SJSA1 (cell line): Measurements from ENCODE around the gene TCEAL8. TPM values are rescaled to one million over a fixed set of nuclear protein-coding genes. Genes with fewer than 3 reads are reported as not detected.

ENCODE experiments used
- DNase-seq, 2 experiments: peaks; one replicate each; pipeline ENCODE4 v3.0.0-alpha.2; 2015 to 2020; ENCODE audit warnings: low spot score in 2 of 2, low read depth in 1 of 2
- H3K27ac ChIP-seq: fragments of 250-450 bp; sonication (Bioruptor Pico); 2 replicates; pipeline ENCODE4 v1.5.1; 2020; ENCODE audit warnings: mild to moderate bottlenecking, moderate library complexity
- H3K27me3 ChIP-seq: fragments of 250-450 bp; sonication (Bioruptor Pico); replicated peaks from 2 replicates; pipeline ENCODE4 v1.5.1; 2020; ENCODE audit warnings: mild to moderate bottlenecking, moderate library complexity
- H3K36me3 ChIP-seq: fragments of 250-450 bp; sonication (Bioruptor Pico); 2 replicates; pipeline ENCODE4 v1.5.1; 2020; ENCODE audit warnings: mild to moderate bottlenecking
- H3K4me1 ChIP-seq: fragments of 250-450 bp; sonication (Bioruptor Pico); replicated peaks from 2 replicates; pipeline ENCODE4 v1.6.1; 2021; ENCODE audit warnings: mild to moderate bottlenecking
- H3K4me3 ChIP-seq: fragments of 250-450 bp; sonication (Bioruptor Pico); 2 replicates; pipeline ENCODE4 v1.5.1; 2020; ENCODE audit warnings: mild to moderate bottlenecking
- H3K9me3 ChIP-seq: fragments of 250-450 bp; sonication (Bioruptor Pico); replicated peaks from 2 replicates; pipeline ENCODE4 v1.5.1; 2020; ENCODE audit warnings: mild to moderate bottlenecking
- total RNA-seq: library from RNA; depleted of rRNA; stranded (reverse); fragments of >200 nt; shearing (Covaris generic); gene quantifications from 2 replicates; pipeline ENCODE4 v1.2.3, GENCODE V29; 2014; rRNA removed

The TCEAL8 gene, protein sequence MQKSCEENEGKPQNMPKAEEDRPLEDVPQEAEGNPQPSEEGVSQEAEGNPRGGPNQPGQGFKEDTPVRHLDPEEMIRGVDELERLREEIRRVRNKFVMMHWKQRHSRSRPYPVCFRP
- total RNA-seq = 76.1 and 96.0 TPM in 2 replicates

- Histone ChIP-seq H3K4me1 (peaks cover 3% of the 10 kb centered on the region; the same call in 1 of the 2 replicates), H3K4me3 (peak within 1 kb of the TSS; percentile 52), H3K27me3 (no peaks in the 10 kb centered on the region), H3K9me3 (no peaks in the 10 kb centered on the region), H3K36me3 (peaks cover 10% of the 10 kb centered on the region), H3K27ac (peak within 1 kb of the TSS; percentile 22; the same call in 1 of the 2 replicates)
- DNase-seq = peak; percentile 38 to 60
Observed at GRCh38 chrX:103254921-103255493, at the start of gene TCEAL8. TCEAL8 (minus strand) TSS chrX:103255155; CDS start chrX:103253979, 1,176 bp downstream.

DNA sequence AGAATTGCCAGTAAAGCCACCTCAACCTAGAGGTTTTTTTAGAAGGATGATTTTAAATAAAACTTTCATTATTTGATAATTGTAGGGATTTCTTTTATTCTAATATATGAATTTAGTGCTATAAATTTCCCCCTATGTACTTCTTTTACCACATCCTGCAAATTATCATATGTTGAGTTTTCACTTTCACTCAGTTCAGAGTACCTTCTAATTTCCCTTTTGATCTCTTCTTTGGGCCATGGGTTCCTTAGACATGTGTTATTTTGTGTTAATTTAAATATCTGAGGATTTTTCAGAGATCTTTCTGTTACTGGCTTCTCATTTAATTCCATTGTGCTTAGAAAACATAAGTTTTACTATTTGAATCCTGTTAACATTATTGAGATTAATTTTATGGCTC lies 49.8 kb upstream of the TCEAL8 start:
- H3K27ac ChIP-seq = no peak overlapping the region
- DNase-seq = no peak
- H3K36me3 ChIP-seq = no peaks in the 10 kb centered on the region
- H3K4me1 ChIP-seq = no peaks in the 10 kb centered on the region
- no peaks in the 10 kb centered on the region for H3K9me3 ChIP-seq
- no peaks in the 10 kb centered on the region for H3K27me3 ChIP-seq
- no peak overlapping the region for H3K4me3 ChIP-seq

GRCh38 chrX:103293118-103293517 lies 38.2 kb upstream of the TCEAL8 start:
- Histone ChIP-seq H3K27me3 (no peaks in the 10 kb centered on the region), H3K4me1 (no peaks in the 10 kb centered on the region), H3K36me3 (no peaks in the 10 kb centered on the region), H3K27ac (no peak overlapping the region), H3K4me3 (no peak overlapping the region), H3K9me3 (no peaks in the 10 kb centered on the region)
- no peak for DNase-seq

- H3K4me1 ChIP-seq = no peaks in the 10 kb centered on the region
- DNase-seq = no peak
- H3K4me3 ChIP-seq = no peak overlapping the region
- H3K36me3 ChIP-seq = no peaks in the 10 kb centered on the region
- H3K9me3 ChIP-seq = no peaks in the 10 kb centered on the region
- no peak overlapping the region for H3K27ac ChIP-seq
- H3K27me3 ChIP-seq = no peaks in the 10 kb centered on the region
Observed at GRCh38 chrX:103279624-103280023, 24.7 kb upstream of the TCEAL8 start.

DNA sequence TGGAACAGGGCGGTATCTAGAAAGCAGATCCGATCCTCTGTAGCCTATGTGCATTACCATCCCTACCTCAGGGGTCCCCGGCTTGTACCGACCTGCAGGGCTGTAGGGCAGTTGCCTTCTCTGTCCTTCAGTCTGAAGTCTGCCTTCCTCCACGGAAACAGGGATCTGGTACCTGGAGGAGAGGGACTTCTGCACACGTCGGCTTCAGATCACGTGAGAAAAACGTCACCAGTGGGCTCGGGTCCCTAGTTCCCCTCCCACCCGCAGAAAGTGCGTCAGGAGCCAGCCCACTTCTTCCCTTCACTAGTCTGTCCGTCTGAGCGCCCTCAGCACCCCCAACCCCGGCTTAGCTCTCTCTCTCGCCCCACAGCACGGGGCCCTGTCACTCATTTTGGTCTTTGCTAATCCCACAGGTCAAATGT lies 21.6 kb upstream of the TCEAL8 start, which contains the start of gene TCEAL5:
TSS of gene TCEAL5 (minus strand) at position 170 of the 422 bp plus-strand sequence. CDS start 2,187 bp downstream, outside the sequence.
- no peak within 1 kb of the TSS for H3K4me3 ChIP-seq
- no peaks in the 10 kb centered on the region for H3K9me3 ChIP-seq
- no peak for DNase-seq
- no peak within 1 kb of the TSS for H3K27ac ChIP-seq
- H3K36me3 ChIP-seq = no peaks in the 10 kb centered on the region
- H3K27me3 ChIP-seq = no peaks in the 10 kb centered on the region
- no peaks in the 10 kb centered on the region for H3K4me1 ChIP-seq

- Histone ChIP-seq H3K4me3 (no peak overlapping the region), H3K27ac (no peak overlapping the region), H3K27me3 (0 out of 2 replicates have a peak, but pooled peaks cover under 1% of the 10 kb centered on the region), H3K9me3 (no peaks in the 10 kb centered on the region), H3K4me1 (no peaks in the 10 kb centered on the region), H3K36me3 (no peaks in the 10 kb centered on the region)
- DNase-seq = no peak
Observed at GRCh38 chrX:103275947-103276567, 21.1 kb upstream of the TCEAL8 start.

DNA sequence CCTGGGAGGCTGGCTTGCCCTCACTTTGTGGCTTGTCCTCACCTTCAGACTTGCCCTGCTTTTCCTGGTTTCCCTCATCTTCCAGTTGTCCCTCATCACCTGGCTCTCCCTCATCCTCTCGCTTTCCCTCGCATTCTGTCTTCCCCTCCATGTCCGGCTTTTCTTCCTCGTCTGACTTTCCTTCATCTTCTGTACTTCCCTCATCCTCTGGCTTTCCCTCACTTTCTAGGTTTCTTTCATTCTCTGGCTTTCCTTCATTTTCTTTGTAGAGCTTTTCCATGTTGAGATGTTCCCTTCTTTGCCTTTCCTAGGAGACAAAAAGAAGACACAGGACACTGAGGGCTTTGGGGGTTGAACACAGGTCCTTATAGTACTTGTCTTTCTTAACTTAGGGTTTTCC lies 19.3 kb upstream of the TCEAL8 start:
- Histone ChIP-seq H3K36me3 (no peaks in the 10 kb centered on the region), H3K27ac (no peak overlapping the region), H3K27me3 (peaks cover 3% of the 10 kb centered on the region; the same call in 1 of the 2 replicates), H3K9me3 (no peaks in the 10 kb centered on the region), H3K4me1 (no peaks in the 10 kb centered on the region), H3K4me3 (no peak overlapping the region)
- no peak for DNase-seq

- Histone ChIP-seq H3K4me1 (peaks cover 3% of the 10 kb centered on the region; the same call in 1 of the 2 replicates), H3K27me3 (no peaks in the 10 kb centered on the region), H3K4me3 (no peak overlapping the region), H3K9me3 (no peaks in the 10 kb centered on the region), H3K36me3 (peaks cover 6% of the 10 kb centered on the region), H3K27ac (no peak overlapping the region)
- no peak for DNase-seq
Observed at GRCh38 chrX:103258275-103258674, 3.3 kb upstream of the TCEAL8 start.

GRCh38 chrX:103256651-103257050 lies 1.7 kb upstream of the TCEAL8 start:
- no peak for DNase-seq
- Histone ChIP-seq H3K27me3 (no peaks in the 10 kb centered on the region), H3K9me3 (no peaks in the 10 kb centered on the region), H3K36me3 (peaks cover 10% of the 10 kb centered on the region), H3K4me3 (no peak overlapping the region), H3K27ac (no peak overlapping the region), H3K4me1 (peaks cover 3% of the 10 kb centered on the region; the same call in 1 of the 2 replicates)

DNA sequence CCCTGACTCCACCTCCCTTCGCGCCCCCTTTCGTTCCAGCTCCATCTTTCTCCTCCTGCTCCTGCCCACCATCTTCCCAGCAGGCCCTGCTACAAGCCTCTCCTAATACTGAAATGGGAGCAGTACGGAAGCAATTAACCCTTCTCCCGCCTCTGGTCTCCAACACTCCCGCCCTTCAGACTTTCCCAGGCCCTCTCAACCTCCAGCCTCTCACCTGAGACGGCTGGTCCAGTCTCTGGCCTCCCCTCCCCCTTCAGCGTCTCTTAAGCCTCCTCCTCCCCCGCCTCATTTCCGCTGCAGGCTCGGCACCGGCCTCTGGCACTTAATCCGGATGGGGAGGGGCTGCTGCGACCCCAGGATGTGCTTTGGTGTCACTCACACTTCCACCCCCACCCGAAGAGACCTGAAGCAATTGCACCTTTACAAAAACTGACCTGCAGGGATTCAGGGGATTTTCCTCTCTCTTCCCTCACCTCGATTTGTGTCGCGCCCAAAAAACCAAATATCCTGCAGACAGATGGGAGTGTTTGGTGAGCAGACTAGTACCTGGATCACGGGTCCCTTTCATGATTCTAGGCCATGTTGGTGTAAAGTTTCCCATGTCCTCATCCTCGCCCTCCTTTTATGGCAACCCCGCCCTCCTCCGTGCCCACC lies 657 bp downstream of the TCEAL8 start:
- H3K27ac ChIP-seq = peak overlapping the region; percentile 22; the same call in 1 of the 2 replicates
- H3K36me3 ChIP-seq = peaks cover 10% of the 10 kb centered on the region
- no peaks in the 10 kb centered on the region for H3K9me3 ChIP-seq
- no peaks in the 10 kb centered on the region for H3K27me3 ChIP-seq
- DNase-seq = peak in 1 of 2 experiments; percentile 22
- H3K4me1 ChIP-seq = peaks cover 3% of the 10 kb centered on the region; the same call in 1 of the 2 replicates
- H3K4me3 ChIP-seq = peak overlapping the region; percentile 52

DNA sequence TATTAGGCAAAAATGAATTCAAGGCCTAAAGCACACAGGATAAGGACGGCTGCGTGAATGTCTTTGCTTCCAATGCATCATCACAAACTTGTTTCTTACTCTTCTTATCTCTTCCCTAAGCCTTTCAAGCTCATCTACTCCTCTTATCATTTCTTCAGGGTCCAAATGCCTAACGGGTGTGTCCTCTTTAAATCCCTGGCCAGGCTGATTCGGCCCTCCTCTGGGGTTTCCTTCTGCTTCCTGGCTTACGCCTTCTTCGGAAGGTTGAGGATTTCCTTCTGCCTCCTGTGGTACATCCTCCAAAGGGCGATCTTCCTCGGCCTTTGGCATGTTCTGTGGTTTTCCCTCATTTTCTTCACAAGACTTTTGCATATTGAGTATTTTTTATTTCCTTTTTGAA lies 1.3 kb downstream of the TCEAL8 start:
- no peak for DNase-seq
- peak overlapping the region; percentile 52 for H3K4me3 ChIP-seq
- peaks cover 3% of the 10 kb centered on the region; the same call in 1 of the 2 replicates for H3K4me1 ChIP-seq
- peaks cover 10% of the 10 kb centered on the region for H3K36me3 ChIP-seq
- H3K27me3 ChIP-seq = no peaks in the 10 kb centered on the region
- H3K9me3 ChIP-seq = no peaks in the 10 kb centered on the region
- H3K27ac ChIP-seq = no peak overlapping the region

- Histone ChIP-seq H3K36me3 (peaks cover 10% of the 10 kb centered on the region), H3K9me3 (no peaks in the 10 kb centered on the region), H3K4me3 (no peak overlapping the region), H3K4me1 (peaks cover 3% of the 10 kb centered on the region; the same call in 1 of the 2 replicates), H3K27me3 (no peaks in the 10 kb centered on the region), H3K27ac (no peak overlapping the region)
- DNase-seq = no peak
Observed at GRCh38 chrX:103250977-103251376, 4.0 kb downstream of the TCEAL8 start.

DNA sequence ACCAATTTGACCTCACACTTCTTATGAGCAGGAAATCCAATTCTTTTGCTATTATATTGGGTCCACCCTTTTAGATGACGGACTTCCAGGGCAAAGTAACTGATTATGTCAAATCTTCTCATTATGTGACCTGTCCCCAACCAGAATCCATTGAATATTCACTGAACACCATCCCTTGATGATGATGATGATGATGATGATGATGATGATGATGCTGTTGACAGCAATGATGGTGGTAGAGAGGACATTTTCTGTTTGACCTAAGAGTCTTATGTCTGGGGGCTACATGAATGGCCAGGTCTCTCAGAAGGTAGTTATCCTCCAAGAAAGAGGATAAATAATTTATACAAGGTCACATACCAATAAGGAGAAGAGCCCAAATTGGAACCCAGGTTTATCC lies 5.2 kb downstream of the TCEAL8 start:
- Histone ChIP-seq H3K9me3 (no peaks in the 10 kb centered on the region), H3K36me3 (peaks cover 10% of the 10 kb centered on the region), H3K4me3 (no peak overlapping the region), H3K27ac (no peak overlapping the region), H3K4me1 (no peaks in the 10 kb centered on the region), H3K27me3 (no peaks in the 10 kb centered on the region)
- DNase-seq = no peak

GRCh38 chrX:103248553-103248952 lies 6.4 kb downstream of the TCEAL8 start:
- Histone ChIP-seq H3K27me3 (no peaks in the 10 kb centered on the region), H3K4me1 (no peaks in the 10 kb centered on the region), H3K36me3 (peaks cover 6% of the 10 kb centered on the region), H3K27ac (no peak overlapping the region), H3K4me3 (no peak overlapping the region), H3K9me3 (no peaks in the 10 kb centered on the region)
- no peak for DNase-seq
